Fibroblast of mammary gland (primary cell): ENCODE measurements around the gene TMEM140.

Source experiments
- DNase-seq: peaks from one replicate; pipeline ENCODE4 v3.0.0-alpha.2; 2010; ENCODE audit warnings: low read depth
- H3K4me3 ChIP-seq: 2 replicates; pipeline ENCODE4 v1.5.1; 2011; ENCODE audit warnings: low read depth, mild to moderate bottlenecking, low read length, moderate library complexity; ENCODE audit not compliant: control insufficient read depth
- CTCF ChIP-seq: conservative IDR thresholded peaks from 2 replicates; pipeline ENCODE4 v1.5.1; 2011; ENCODE audit warnings: low read depth, low read length, inconsistent platforms; ENCODE audit not compliant: control insufficient read depth, insufficient read depth

Gene TMEM140

GRCh38 chr7:135160858-135161653 is 13.2 kb downstream of the TMEM140 start:
- no peak overlapping the region for H3K4me3 ChIP-seq
- TF ChIP-seq CTCF: peak; percentile 3
- no peak for DNase-seq

- DNase-seq: no peak
- TF ChIP-seq CTCF: no peak
- no peak overlapping the region for H3K4me3 ChIP-seq
Measured at GRCh38 chr7:135161669-135162068, 13.8 kb downstream of the TMEM140 start.

GRCh38 chr7:135162382-135163001 is 14.6 kb downstream of the TMEM140 start:
- no peak for DNase-seq
- no peak for TF ChIP-seq CTCF
- no peak overlapping the region for H3K4me3 ChIP-seq

- H3K4me3 ChIP-seq: no peak overlapping the region
- peak; percentile 87 for DNase-seq
- TF ChIP-seq CTCF: peak; percentile 19
Measured at GRCh38 chr7:135164357-135165061, 16.6 kb downstream of the TMEM140 start.

- no peak for DNase-seq
- no peak overlapping the region for H3K4me3 ChIP-seq
- TF ChIP-seq CTCF: no peak
Measured at GRCh38 chr7:135165862-135166261, 18.0 kb downstream of the TMEM140 start.

GRCh38 chr7:135166338-135166990 is 18.6 kb downstream of the TMEM140 start:
- H3K4me3 ChIP-seq: no peak overlapping the region
- no peak for DNase-seq
- no peak for TF ChIP-seq CTCF
